CD14-positive monocyte (primary cell): Measurements from ENCODE around the gene DRAXIN. TPM values are rescaled to one million over a fixed set of nuclear protein-coding genes. Genes with fewer than 3 reads are reported as not detected.
A peak's percentile ranks its signal among the peaks of the same experiment; 100 is the strongest.

Experiments used
- DNase-seq, 3 donors: peaks; one replicate each; pipeline ENCODE4 v3.0.0-alpha.2; 2011 to 2022
- H2AFZ ChIP-seq: 2 replicates; pipeline ENCODE4 v1.6.0; 2012; ENCODE audit warnings: mild to moderate bottlenecking, low read depth, low read length, inconsistent platforms; ENCODE audit not compliant: insufficient read depth, poor library complexity, severe bottlenecking
- H3K27ac ChIP-seq, 2 donors: 1 replicate in 1 of 2; 2 replicates in 1 of 2; pipeline ENCODE4 v1.5.1; 2012 to 2013; ENCODE audit warnings: low read length in 2 of 2, control low read depth in 1 of 2, inconsistent platforms in 1 of 2, low read depth in 1 of 2, mild to moderate bottlenecking in 1 of 2
- H3K27me3 ChIP-seq, 2 donors: one replicate each; pipeline versions ENCODE4 v1.6.0 to v1.6.1; 2011 to 2013; ENCODE audit warnings: low read length in 2 of 2; ENCODE audit not compliant: control insufficient read depth in 2 of 2, insufficient read depth in 2 of 2
- H3K36me3 ChIP-seq, 2 donors: replicated peaks in 1 of 2; 1 replicate in 1 of 2; 2 replicates in 1 of 2; pipeline versions ENCODE4 v1.5.1 to v1.6.1; 2012 to 2013; ENCODE audit warnings: low read length in 2 of 2, control low read depth in 1 of 2, inconsistent platforms in 1 of 2, mild to moderate bottlenecking in 1 of 2; ENCODE audit not compliant: insufficient read depth in 2 of 2, control insufficient read depth in 1 of 2
- H3K4me1 ChIP-seq, 2 donors: 1 replicate in 1 of 2; 2 replicates in 1 of 2; pipeline versions ENCODE4 v1.5.1 to v1.6.1; 2012 to 2013; ENCODE audit warnings: low read length in 2 of 2, control low read depth in 1 of 2, inconsistent platforms in 1 of 2, mild to moderate bottlenecking in 1 of 2, moderate library complexity in 1 of 2; ENCODE audit not compliant: insufficient read depth in 2 of 2, control insufficient read depth in 1 of 2
- H3K4me2 ChIP-seq: replicated peaks from 2 replicates; pipeline ENCODE3; 2012; ENCODE audit warnings: low read length, moderate library complexity, mild to moderate bottlenecking; ENCODE audit not compliant: poor library complexity, severe bottlenecking; ENCODE audit errors: extremely low read depth
- H3K4me3 ChIP-seq, 3 experiments: fragments of 200-600 bp in 1 of 3; sonication (generic) in 1 of 3; replicated peaks in 1 of 3; 1 replicate in 2 of 3; 2 replicates in 1 of 3; pipeline ENCODE4 v1.5.1; 2011 to 2013; ENCODE audit warnings: low read length in 3 of 3, mild to moderate bottlenecking in 3 of 3, control low read depth in 2 of 3, low read depth in 2 of 3, inconsistent platforms in 1 of 3, moderate library complexity in 1 of 3
- H3K79me2 ChIP-seq: 2 replicates; pipeline ENCODE4 v1.6.0; 2012; ENCODE audit warnings: mild to moderate bottlenecking, control low read depth, inconsistent platforms, low read length, moderate library complexity; ENCODE audit not compliant: insufficient read depth
- H3K9ac ChIP-seq: 2 replicates; pipeline ENCODE4 v1.6.0; 2017; ENCODE audit warnings: low read length, mild to moderate bottlenecking; ENCODE audit not compliant: insufficient read depth, poor library complexity, severe bottlenecking
- H3K9me3 ChIP-seq, 2 donors: replicated peaks in 1 of 2; 1 replicate in 1 of 2; 2 replicates in 1 of 2; pipeline versions ENCODE4 v1.5.1 to v1.6.1; 2012 to 2013; ENCODE audit warnings: low read length in 2 of 2, control low read depth in 1 of 2; ENCODE audit not compliant: control insufficient read depth in 1 of 2, insufficient read depth in 1 of 2
- H4K20me1 ChIP-seq: 2 replicates; pipeline ENCODE4 v1.6.0; 2012; ENCODE audit warnings: mild to moderate bottlenecking, low read length, control low read depth, moderate library complexity; ENCODE audit not compliant: insufficient read depth
- H3K27ac Mint-ChIP-seq, 7 donors: one replicate each; pipeline ENCODE4 v1.8.0; 2020; ENCODE audit warnings: mild to moderate bottlenecking in 7 of 7, mixed read lengths in 7 of 7, moderate library complexity in 6 of 7, inconsistent platforms in 2 of 7
- H3K27me3 Mint-ChIP-seq, 3 donors: one replicate each; pipeline ENCODE4 v1.8.0; 2021 to 2022; ENCODE audit warnings: low read depth in 3 of 3, mild to moderate bottlenecking in 3 of 3, mixed read lengths in 3 of 3, moderate library complexity in 3 of 3, inconsistent platforms in 1 of 3
- H3K36me3 Mint-ChIP-seq, 2 donors: one replicate each; pipeline ENCODE4 v1.8.0; 2020; ENCODE audit warnings: mixed read lengths in 2 of 2, inconsistent platforms in 1 of 2, mild to moderate bottlenecking in 1 of 2
- H3K4me1 Mint-ChIP-seq: one replicate; pipeline ENCODE4 v1.8.0; 2020; ENCODE audit warnings: mild to moderate bottlenecking, mixed read lengths
- H3K4me3 Mint-ChIP-seq, 2 donors: one replicate each; pipeline ENCODE4 v1.8.0; 2020; ENCODE audit warnings: mild to moderate bottlenecking in 2 of 2, mixed read lengths in 2 of 2, moderate library complexity in 1 of 2
- H3K9me3 Mint-ChIP-seq, 7 donors: one replicate each; pipeline ENCODE4 v1.8.0; 2020 to 2022; ENCODE audit warnings: mixed read lengths in 7 of 7, mild to moderate bottlenecking in 6 of 7, moderate library complexity in 6 of 7, inconsistent platforms in 2 of 7
- WGBS: methylation state at CpG from one replicate; pipeline ENCODE4 v1.1.5; 2013; ENCODE audit warnings: missing lambda C conversion rate; ENCODE audit not compliant: insufficient coverage; 5-methylcytosine and 5-hydroxymethylcytosine counted together
- intact Hi-C, 2 donors: fragments of 100-400 bp; cut with micrococcal nuclease; formaldehyde crosslinking; loops; one replicate each; pipeline versions ENCODE4 v1.15.0 to v1.15.1; 2023
- polyA plus RNA-seq, 3 donors: library from polyadenylated mRNA; depleted of rRNA in 1 of 3; unstranded in 2 of 3; stranded (reverse) in 1 of 3; fragments of 300-500 nt in 2 of 3; fragments of >200 nt in 1 of 3; fragmentation: Illumina TruSeq in 2 of 3; gene quantifications; 1 replicate in 2 of 3; 2 replicates in 1 of 3; pipeline ENCODE4 v1.2.3, GENCODE V29; 2012 to 2021
- TF ChIP-seq, protein P1 (sequence below): fragments of 200-600 bp; IDR thresholded peaks from one replicate; pipeline ENCODE4 v1.8.0; 2022; ENCODE audit warnings: antibody characterized with exemption, mild to moderate bottlenecking

Gene DRAXIN
- polyA plus RNA-seq, 3 donors, result 0.14 to 0.27 (median 0.18) TPM

DNA sequence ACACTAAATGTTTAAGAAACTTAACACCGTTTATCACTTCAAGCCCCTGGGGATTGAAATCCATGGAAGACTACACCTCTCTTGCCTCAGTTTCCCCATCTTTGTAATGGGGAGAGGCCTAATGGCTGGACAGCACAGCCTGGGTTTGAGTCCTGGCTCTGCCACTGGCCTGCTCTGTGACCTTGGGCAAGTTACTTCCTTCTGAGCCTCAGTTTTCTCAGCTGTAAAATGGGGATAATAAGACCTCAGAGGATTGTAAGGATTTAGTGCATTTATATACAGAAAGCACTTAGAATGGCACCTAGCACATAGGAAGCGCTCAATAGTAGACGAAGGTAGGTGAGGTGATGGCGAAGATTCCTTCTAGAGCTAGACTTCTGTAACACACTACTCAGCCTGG is 50.0 kb downstream of the DRAXIN start:
- H3K27ac Mint-ChIP-seq, result peak overlapping the region in 4 of 7 donors; percentile 79 to 91 (median 82)
- H3K79me2 ChIP-seq, result peaks cover 93% of the 10 kb centered on the region
- WGBS, result no CpG with 5 or more reads among the region's 4 CpGs
- peak overlapping the region; percentile 29 for H3K9ac ChIP-seq
- intact Hi-C loops, result loop anchor here in 1 of 2 donors (2.0 kb wide), 1 partner anchor 43 kb away; no protein-coding TSS in a partner anchor
- H3K27me3 Mint-ChIP-seq, result peaks cover 0 to 1% (median 0%) of the 10 kb centered on the region in 3 donors
- peaks cover 83% of the 10 kb centered on the region for H3K4me1 Mint-ChIP-seq
- no peak for DNase-seq
- H3K36me3 ChIP-seq, result peaks cover 25 to 46% of the 10 kb centered on the region in 2 donors
- peak overlapping the region; percentile 77 for H3K4me2 ChIP-seq
- H3K27me3 ChIP-seq, result no peaks in the 10 kb centered on the region
- H3K36me3 Mint-ChIP-seq, result peaks cover 41 to 66% of the 10 kb centered on the region in 2 donors
- no peaks in the 10 kb centered on the region for H3K9me3 Mint-ChIP-seq
- H3K4me3 ChIP-seq, result peak overlapping the region in 1 of 3 experiments; percentile 93
- H4K20me1 ChIP-seq, result peaks cover 68% of the 10 kb centered on the region
- H2AFZ ChIP-seq, result no peak overlapping the region
- TF ChIP-seq, protein P1, sequence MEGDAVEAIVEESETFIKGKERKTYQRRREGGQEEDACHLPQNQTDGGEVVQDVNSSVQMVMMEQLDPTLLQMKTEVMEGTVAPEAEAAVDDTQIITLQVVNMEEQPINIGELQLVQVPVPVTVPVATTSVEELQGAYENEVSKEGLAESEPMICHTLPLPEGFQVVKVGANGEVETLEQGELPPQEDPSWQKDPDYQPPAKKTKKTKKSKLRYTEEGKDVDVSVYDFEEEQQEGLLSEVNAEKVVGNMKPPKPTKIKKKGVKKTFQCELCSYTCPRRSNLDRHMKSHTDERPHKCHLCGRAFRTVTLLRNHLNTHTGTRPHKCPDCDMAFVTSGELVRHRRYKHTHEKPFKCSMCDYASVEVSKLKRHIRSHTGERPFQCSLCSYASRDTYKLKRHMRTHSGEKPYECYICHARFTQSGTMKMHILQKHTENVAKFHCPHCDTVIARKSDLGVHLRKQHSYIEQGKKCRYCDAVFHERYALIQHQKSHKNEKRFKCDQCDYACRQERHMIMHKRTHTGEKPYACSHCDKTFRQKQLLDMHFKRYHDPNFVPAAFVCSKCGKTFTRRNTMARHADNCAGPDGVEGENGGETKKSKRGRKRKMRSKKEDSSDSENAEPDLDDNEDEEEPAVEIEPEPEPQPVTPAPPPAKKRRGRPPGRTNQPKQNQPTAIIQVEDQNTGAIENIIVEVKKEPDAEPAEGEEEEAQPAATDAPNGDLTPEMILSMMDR, result no peak
- H3K9me3 ChIP-seq, result no peaks in the 10 kb centered on the region
- peaks cover 56 to 76% of the 10 kb centered on the region in 2 donors for H3K4me1 ChIP-seq
- peak overlapping the region; percentile 98 for H3K27ac ChIP-seq
- H3K4me3 Mint-ChIP-seq, result no peak overlapping the region

GRCh38 chr1:11741919-11742558 is 50.5 kb downstream of the DRAXIN start:
- Histone ChIP-seq H3K9ac (no peak overlapping the region), H3K4me3 (no peak overlapping the region), H3K4me1 (peaks cover 52 to 71% of the 10 kb centered on the region in 2 donors), H2AFZ (no peak overlapping the region), H4K20me1 (peaks cover 74% of the 10 kb centered on the region), H3K9me3 (no peaks in the 10 kb centered on the region), H3K27ac (peak overlapping the region in 1 of 2 donors; percentile 98), H3K36me3 (peaks cover 31 to 51% of the 10 kb centered on the region in 2 donors), H3K79me2 (peaks cover 98% of the 10 kb centered on the region), H3K4me2 (no peak overlapping the region), H3K27me3 (no peaks in the 10 kb centered on the region)
- WGBS, result 93% methylated on average over 2 of the region's 5 CpGs
- Mint-ChIP-seq H3K4me1 (peaks cover 85% of the 10 kb centered on the region), H3K4me3 (peak overlapping the region in 1 of 2 donors; percentile 16), H3K27ac (peak overlapping the region in 5 of 7 donors; percentile 7 to 84 (median 31)), H3K27me3 (peaks cover 0 to 1% (median 0%) of the 10 kb centered on the region in 3 donors), H3K9me3 (no peaks in the 10 kb centered on the region), H3K36me3 (peaks cover 47 to 72% of the 10 kb centered on the region in 2 donors)
- DNase-seq, result no peak
- TF ChIP-seq, protein P1, result no peak
- intact Hi-C loops, result loop anchor here in 1 of 2 donors (2.0 kb wide), 1 partner anchor 43 kb away; no protein-coding TSS in a partner anchor
